Testis (tissue), 3 donors: ENCODE results near the gene CPNE4. TPM values are rescaled to one million over a fixed set of nuclear protein-coding genes. Genes with fewer than 3 reads are reported as not detected.

ENCODE experiments used
- DNase-seq: peaks from one replicate; pipeline ENCODE4 v3.0.0-alpha.2; 2019
- H3K27ac ChIP-seq, 2 donors: fragments of 200-600 bp; sonication (generic); one replicate each; pipeline ENCODE4 v1.5.1; 2019
- H3K27me3 ChIP-seq: fragments of 200-600 bp; sonication (generic); one replicate; pipeline ENCODE4 v1.5.1; 2019
- H3K36me3 ChIP-seq: fragments of 200-600 bp; sonication (generic); one replicate; pipeline ENCODE4 v1.5.1; 2017; ENCODE audit warnings: low read depth; ENCODE audit errors: missing control alignments
- H3K4me1 ChIP-seq: fragments of 200-600 bp; sonication (generic); one replicate; pipeline ENCODE4 v1.5.1; 2019
- H3K4me3 ChIP-seq, 2 donors: fragments of 200-600 bp; sonication (generic); one replicate each; pipeline ENCODE4 v1.5.1; 2017 to 2019
- H3K9me3 ChIP-seq: fragments of 200-600 bp; sonication (generic); one replicate; pipeline ENCODE4 v1.5.1; 2017
- CTCF ChIP-seq, 3 experiments: fragments of 450-650 bp in 2 of 3; fragments of 200-600 bp in 1 of 3; sonication (generic) in 1 of 3; IDR thresholded peaks; one replicate each; pipeline ENCODE4 v1.5.1; 2016 to 2019; ENCODE audit warnings: antibody characterized with exemption in 3 of 3, mild to moderate bottlenecking in 2 of 3, moderate library complexity in 1 of 3
- POLR2A ChIP-seq: fragments of 450-650 bp; IDR thresholded peaks from one replicate; pipeline ENCODE4 v1.6.1; 2017; ENCODE audit warnings: antibody characterized with exemption, mild to moderate bottlenecking, moderate library complexity
- WGBS, 2 donors: methylation state at CpG; one replicate each; pipeline ENCODE4 v1.1.5; 2018; 5-methylcytosine and 5-hydroxymethylcytosine counted together
- intact Hi-C: fragments of 100-400 bp; cut with DNase I; formaldehyde crosslinking; loops from one replicate; pipeline ENCODE4 v1.15.1; 2023; ENCODE audit warnings: low total_unique reads
- polyA plus RNA-seq: library from polyadenylated mRNA; stranded (reverse); fragments of 350-450 nt; fragmentation: Illumina TruSeq; extraction: RNeasy Lipid Tissue Mini Kit (QIAGEN cat#74804); gene quantifications from one replicate; pipeline ENCODE4 v1.2.3, GENCODE V29; 2014; ENCODE audit warnings: low read depth, low replicate concordance; ENCODE audit not compliant: insufficient read depth
- total RNA-seq, 2 donors: library from RNA; depleted of rRNA; stranded (reverse); fragments of >200 nt; gene quantifications; one replicate each; pipeline ENCODE4 v1.2.3, GENCODE V29; 2016

Gene CPNE4
- total and polyA plus RNA-seq, 3 donors from 2014 or later, result 2.4 to 8.4 (median 4.5) TPM

GRCh38 chr3:131739211-131739610, 295.6 kb downstream of the CPNE4 start:
- DNase-seq, result no peak
- Histone ChIP-seq H3K27ac (no peak overlapping the region), H3K36me3 (no peaks in the 10 kb centered on the region), H3K4me1 (no peaks in the 10 kb centered on the region), H3K9me3 (no peaks in the 10 kb centered on the region), H3K4me3 (no peak overlapping the region), H3K27me3 (no peaks in the 10 kb centered on the region)
- no peak for TF ChIP-seq POLR2A
- TF ChIP-seq CTCF (IDR thresholded peaks at IDR 0.05), result no peak
- WGBS, 2 donors, result 50 to 73% methylated on average over 1 of the region's 1 CpG
- intact Hi-C loops, result no loop called here

DNA sequence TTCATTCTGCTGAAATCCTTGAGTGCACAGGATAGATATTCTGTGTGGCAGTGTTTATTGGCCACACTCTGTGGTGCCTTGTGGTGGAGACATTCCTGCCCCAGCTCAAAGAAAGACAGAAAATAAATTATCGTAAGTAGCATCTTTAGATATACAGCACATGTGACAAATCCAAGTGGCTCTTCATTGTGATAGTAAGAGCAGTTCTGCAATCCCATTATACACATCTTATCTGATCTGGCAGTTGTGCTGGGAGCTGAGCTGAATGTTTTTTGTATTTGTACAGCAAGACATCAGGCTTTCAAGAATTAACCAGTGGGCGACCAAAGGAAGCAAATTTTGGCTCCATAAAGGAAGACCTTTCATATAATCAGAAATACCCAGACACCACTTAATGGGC, 296.7 kb downstream of the CPNE4 start:
- Histone ChIP-seq H3K9me3 (no peaks in the 10 kb centered on the region), H3K4me1 (no peaks in the 10 kb centered on the region), H3K4me3 (no peak overlapping the region), H3K36me3 (no peaks in the 10 kb centered on the region), H3K27ac (no peak overlapping the region), H3K27me3 (no peaks in the 10 kb centered on the region)
- DNase-seq, result no peak
- no peak for TF ChIP-seq CTCF (IDR thresholded peaks at IDR 0.05)
- intact Hi-C loops, result no loop called here
- 75 to 92% methylated on average over 2 of the region's 2 CpGs for WGBS, 2 donors

DNA sequence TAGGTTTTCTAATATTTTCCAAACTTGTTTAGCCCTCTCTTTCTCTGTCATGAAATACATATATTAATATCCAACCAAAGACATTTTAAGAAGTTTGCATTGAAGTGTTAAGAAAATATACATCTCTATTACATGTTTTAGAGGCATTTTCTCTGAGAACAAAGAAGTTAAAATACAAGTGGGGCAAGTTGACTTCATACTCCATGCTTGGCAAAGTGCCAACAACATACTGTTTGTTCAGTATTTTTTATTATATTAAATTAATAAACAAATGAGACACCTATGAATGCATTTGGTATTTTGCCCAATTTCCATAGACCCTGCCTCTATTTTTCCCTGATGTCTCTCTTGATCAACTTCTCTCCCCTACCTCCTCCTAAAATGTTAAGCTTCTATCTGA, 299.3 kb downstream of the CPNE4 start:
- intact Hi-C loops, result no loop called here
- Histone ChIP-seq H3K4me1 (no peaks in the 10 kb centered on the region), H3K36me3 (no peaks in the 10 kb centered on the region), H3K4me3 (no peak overlapping the region), H3K27me3 (no peaks in the 10 kb centered on the region), H3K9me3 (no peaks in the 10 kb centered on the region), H3K27ac (no peak overlapping the region)
- TF ChIP-seq CTCF (IDR thresholded peaks at IDR 0.05) (no peak), POLR2A (no peak)
- no peak for DNase-seq

DNA sequence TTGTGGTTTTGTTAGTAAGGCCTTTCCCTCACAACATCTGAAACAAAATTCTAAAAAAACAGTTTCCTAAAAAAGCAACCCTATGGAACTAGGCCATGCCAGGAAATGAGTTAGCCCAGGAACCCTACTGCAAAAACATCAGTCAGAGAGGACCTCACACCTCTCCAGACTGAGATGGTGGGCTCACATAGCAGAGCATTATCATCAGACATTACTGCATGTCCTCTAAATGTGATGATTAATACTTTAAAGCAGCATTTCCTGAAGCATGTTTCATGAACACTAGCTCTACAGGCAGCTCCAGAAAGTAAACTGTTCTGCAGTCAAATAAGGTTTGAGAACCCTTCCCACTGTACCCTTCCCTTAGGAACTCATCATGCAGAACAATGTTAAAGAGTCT, 299.7 kb downstream of the CPNE4 start:
- no peak overlapping the region for H3K27ac ChIP-seq
- intact Hi-C loops, result no loop called here
- no peak overlapping the region for H3K4me3 ChIP-seq
- H3K27me3 ChIP-seq, result no peaks in the 10 kb centered on the region
- TF ChIP-seq CTCF (IDR thresholded peaks at IDR 0.05) (no peak), POLR2A (no peak)
- no peaks in the 10 kb centered on the region for H3K9me3 ChIP-seq
- no peaks in the 10 kb centered on the region for H3K4me1 ChIP-seq
- no peaks in the 10 kb centered on the region for H3K36me3 ChIP-seq
- DNase-seq, result no peak

- 58% methylated on average over 5 of the region's 5 CpGs for WGBS, 2 donors
- no peak for DNase-seq
- H3K27ac ChIP-seq, result no peak overlapping the region
- H3K36me3 ChIP-seq, result no peaks in the 10 kb centered on the region
- no peaks in the 10 kb centered on the region for H3K27me3 ChIP-seq
- no peak overlapping the region for H3K4me3 ChIP-seq
- no peaks in the 10 kb centered on the region for H3K9me3 ChIP-seq
- intact Hi-C loops, result no loop called here
- H3K4me1 ChIP-seq, result no peaks in the 10 kb centered on the region
- TF ChIP-seq CTCF (IDR thresholded peaks at IDR 0.05) (no peak), POLR2A (no peak)
Measured at GRCh38 chr3:131733086-131733841, 301.6 kb downstream of the CPNE4 start.
